ENCODE measurements around the gene UBASH3B.
"Not testable (repeated sequence)": the region's sequence is repeated elsewhere in the genome, so short reads cannot be mapped to it uniquely, and the experiment has no call there.

- not testable (repeated sequence) for TF ChIP-seq CTCF (conservative IDR thresholded peaks at IDR 0.05; ENCODE audit: low read length); EZH2phosphoT487 (IDR thresholded peaks at IDR 0.05; ENCODE audit: borderline replicate concordance)
Observed at GRCh38 chr11:122625501-122625900, 30.0 kb upstream of the UBASH3B start.
